Activated CD4-positive, alpha-beta T cell treated with anti-CD3 and anti-CD28 coated beads, Interleukin-2, amount 10 ng/mL, durations not matched to agents 7 days and 5 days (primary cell): Measurements from ENCODE around the gene PPP1R14B. TPM values are rescaled to one million over a fixed set of nuclear protein-coding genes. Genes with fewer than 3 reads are reported as not detected.

Source experiments
- CTCF ChIA-PET: fragments of 350-600 bp; sonication (Branson Sonifier 250); formaldehyde crosslinking; loops from one replicate; lab custom pipeline; 2021; ENCODE audit warnings: antibody characterized with exemption; lab: Charles Lee
- POLR2A ChIA-PET: fragments of 350-600 bp; sonication (Branson Sonifier 250); formaldehyde crosslinking; loops from one replicate; lab custom pipeline; 2021; ENCODE audit warnings: antibody characterized with exemption; lab: Charles Lee
- DNase-seq: peaks from one replicate; pipeline ENCODE4 v3.0.0-alpha.2; 2020
- H3K27ac Mint-ChIP-seq: one replicate; pipeline ENCODE4 v1.8.0; 2021; ENCODE audit warnings: mild to moderate bottlenecking, moderate library complexity, mixed read lengths
- H3K27me3 Mint-ChIP-seq: one replicate; pipeline ENCODE4 v1.8.0; 2021; ENCODE audit warnings: mixed read lengths
- H3K36me3 Mint-ChIP-seq: one replicate; pipeline ENCODE4 v1.8.0; 2021; ENCODE audit warnings: low read depth, mixed read lengths
- H3K4me1 Mint-ChIP-seq: one replicate; pipeline ENCODE4 v1.8.0; 2021; ENCODE audit warnings: mixed read lengths
- H3K4me3 Mint-ChIP-seq: one replicate; pipeline ENCODE4 v1.8.0; 2021; ENCODE audit warnings: mild to moderate bottlenecking, moderate library complexity, mixed read lengths
- H3K9me3 Mint-ChIP-seq: one replicate; pipeline ENCODE4 v1.8.0; 2021; ENCODE audit warnings: mixed read lengths
- total RNA-seq, 2 experiments: library from RNA; stranded (reverse); gene quantifications; one replicate each; pipeline ENCODE4 v1.2.3, GENCODE V29; 2021

The PPP1R14B gene
- total RNA-seq, 2 experiments from 2014 or later: 81.1 to 86.0 TPM

DNA sequence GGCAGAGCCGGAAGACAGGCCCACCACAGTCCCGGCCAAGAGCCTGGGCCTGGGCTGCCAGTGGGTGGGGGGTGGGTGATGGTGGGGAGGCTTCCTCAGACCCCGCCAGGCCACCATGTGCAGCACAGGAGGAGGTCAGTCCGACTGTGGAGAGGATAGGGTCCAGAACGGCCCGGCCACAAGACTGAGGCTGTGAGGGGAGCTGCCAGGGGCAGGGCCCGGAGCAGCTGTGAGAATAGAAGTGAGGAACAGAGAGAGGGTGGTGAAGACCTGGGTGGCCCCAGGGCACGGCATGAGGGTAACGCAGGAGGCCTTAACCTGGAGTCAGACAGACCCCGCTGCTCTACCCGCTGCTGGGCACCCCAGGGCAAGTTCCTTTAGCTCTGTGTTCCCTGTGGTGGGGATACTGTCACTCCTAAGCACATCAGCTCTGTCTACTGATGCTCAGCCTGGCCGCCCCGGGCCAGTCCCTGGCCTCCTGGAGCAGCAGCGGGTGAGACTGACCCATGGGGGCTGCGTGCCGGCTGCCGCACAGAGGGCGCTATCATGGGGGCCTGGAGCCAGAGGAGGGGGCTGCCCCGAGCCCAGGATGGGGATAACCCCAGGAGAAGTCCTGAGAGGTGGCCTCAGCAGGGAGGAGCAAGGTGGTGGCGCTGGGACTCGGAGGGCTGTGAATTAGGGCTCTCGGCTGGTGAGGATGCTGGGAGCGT is 38.5 kb downstream of the PPP1R14B start:
- no peak for DNase-seq
- Mint-ChIP-seq H3K36me3 (peaks cover 61% of the 10 kb centered on the region), H3K27ac (peak overlapping the region; percentile 94), H3K4me3 (peak overlapping the region; percentile 89), H3K4me1 (peaks cover 57% of the 10 kb centered on the region), H3K9me3 (no peaks in the 10 kb centered on the region), H3K27me3 (no peaks in the 10 kb centered on the region)
- ChIA-PET CTCF (interaction anchor here (0.9 to 10.1 kb wide), 10 partner anchors 10 to 123 kb away, joined by 4 to 141 read pairs (median 14); partner anchors contain the start of genes DNAJC4, ESRRA, NUDT22 and PLCB3), POLR2A (interaction anchor here (0.9 kb wide), 1 partner anchor 21 kb away, joined by 4 read pairs; no protein-coding TSS in a partner anchor)

DNA sequence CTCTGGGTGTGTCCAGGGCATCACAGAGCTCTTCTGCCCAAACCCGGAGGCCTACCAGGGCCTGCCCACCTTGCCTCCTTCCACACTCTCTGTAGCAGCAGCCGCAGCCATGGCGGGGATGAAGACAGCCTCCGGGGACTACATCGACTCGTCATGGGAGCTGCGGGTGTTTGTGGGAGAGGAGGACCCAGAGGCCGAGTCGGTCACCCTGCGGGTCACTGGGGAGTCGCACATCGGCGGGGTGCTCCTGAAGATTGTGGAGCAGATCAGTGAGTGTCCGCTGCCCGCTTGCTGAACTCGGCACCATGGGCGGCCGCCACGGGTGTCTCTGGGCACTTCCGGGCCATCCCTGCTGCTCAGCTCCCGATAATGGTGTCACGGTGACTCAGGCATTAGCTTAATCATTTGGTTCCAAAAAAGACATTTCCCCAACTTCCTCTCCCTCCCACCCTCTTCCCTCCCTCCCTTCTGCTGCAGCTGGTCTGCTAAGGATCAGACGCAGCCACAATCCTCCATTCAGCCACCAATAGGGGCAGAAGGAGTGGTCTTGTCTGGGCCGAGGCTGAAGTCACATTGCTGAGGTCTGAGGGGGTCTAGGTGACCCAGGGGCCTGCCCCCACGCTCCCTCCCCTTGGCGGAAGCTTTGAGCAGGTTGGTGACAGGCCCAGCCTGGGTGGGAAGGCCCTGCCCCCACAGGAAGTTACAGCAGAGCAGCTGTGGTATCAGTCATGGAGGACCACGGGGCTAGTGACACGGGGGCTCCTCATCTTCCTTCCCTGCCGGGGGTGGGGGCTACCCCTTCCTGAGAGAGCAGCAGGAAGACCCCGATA is 39.3 kb downstream of the PPP1R14B start:
- no peaks in the 10 kb centered on the region for H3K27me3 Mint-ChIP-seq
- POLR2A ChIA-PET: interaction anchor here (0.9 kb wide), 2 partner anchors 20 to 110 kb away, joined by 4 to 7 read pairs; partner anchors contain the start of genes PRDX5 and TRMT112
- H3K9me3 Mint-ChIP-seq: no peaks in the 10 kb centered on the region
- peaks cover 65% of the 10 kb centered on the region for H3K36me3 Mint-ChIP-seq
- CTCF ChIA-PET: interaction anchor here (0.9 to 10.1 kb wide), 17 partner anchors 10 to 161 kb away, joined by 3 to 141 read pairs (median 5); partner anchors contain the start of genes DNAJC4, ESRRA, MACROD1 and NUDT22
- H3K4me1 Mint-ChIP-seq: peaks cover 59% of the 10 kb centered on the region
- H3K4me3 Mint-ChIP-seq: peak overlapping the region; percentile 89
- peak overlapping the region; percentile 94 for H3K27ac Mint-ChIP-seq
- peak; percentile 84 for DNase-seq

DNA sequence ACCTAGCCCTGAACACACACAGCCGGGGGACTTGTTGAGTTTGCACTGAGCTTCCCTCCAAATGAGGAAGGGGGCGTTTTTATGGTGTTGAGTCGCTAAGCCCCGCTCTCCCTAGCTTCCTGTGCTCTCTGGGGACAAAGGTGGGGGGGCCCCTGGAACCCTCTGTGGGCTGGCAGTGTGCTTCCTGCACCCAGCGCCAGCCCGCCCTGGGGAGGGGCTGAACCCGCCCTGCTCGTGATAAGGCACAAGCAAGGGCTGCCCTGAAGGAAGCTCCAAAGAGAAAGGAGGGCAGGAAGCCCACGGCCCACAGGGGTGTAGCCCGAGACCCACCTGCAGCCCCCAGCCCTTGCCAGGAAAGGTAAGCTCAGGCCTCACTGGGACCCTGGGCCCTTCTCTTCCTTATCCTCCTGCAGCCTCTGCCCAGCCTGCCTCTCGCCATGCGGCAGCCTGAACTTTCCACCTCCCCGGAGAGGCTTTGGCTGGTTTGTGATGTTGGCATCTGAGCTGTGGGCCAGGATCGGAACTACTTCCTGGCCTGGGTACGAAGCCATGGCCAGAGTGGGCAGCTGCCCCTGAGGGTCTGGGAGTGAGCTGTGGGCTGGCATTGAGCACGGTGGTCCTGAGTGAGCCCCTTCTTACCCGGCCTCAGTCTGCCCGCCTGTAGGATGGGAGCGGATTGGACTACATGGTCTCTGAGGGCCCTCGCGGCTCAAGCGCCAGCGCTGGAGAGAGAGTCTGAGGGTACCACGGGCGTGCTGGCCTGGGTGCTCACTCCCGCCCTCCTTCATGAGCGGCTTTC is 40.1 kb downstream of the PPP1R14B start, which contains the start of gene FERMT3:
Gene FERMT3 (plus strand): TSS at position 265 of the 799 bp plus-strand sequence. CDS start 644 bp downstream, outside the sequence.
- CTCF ChIA-PET: interaction anchor here (0.5 to 10.1 kb wide), 19 partner anchors 9 to 1651 kb away, joined by 3 to 141 read pairs (median 5); partner anchors contain the start of genes DNAJC4, ESRRA, MACROD1 and NUDT22
- H3K4me3 Mint-ChIP-seq: peak within 1 kb of the TSS; percentile 89
- no peaks in the 10 kb centered on the region for H3K27me3 Mint-ChIP-seq
- H3K4me1 Mint-ChIP-seq: peaks cover 53% of the 10 kb centered on the region
- H3K36me3 Mint-ChIP-seq: peaks cover 64% of the 10 kb centered on the region
- peak within 1 kb of the TSS; percentile 94 for H3K27ac Mint-ChIP-seq
- H3K9me3 Mint-ChIP-seq: no peaks in the 10 kb centered on the region
- POLR2A ChIA-PET: interaction anchor here (0.9 to 1.2 kb wide), 3 partner anchors 18 to 111 kb away, joined by 3 to 8 read pairs (median 7); partner anchors contain the start of genes PRDX5 and TRMT112
- peak; percentile 86 for DNase-seq

DNA sequence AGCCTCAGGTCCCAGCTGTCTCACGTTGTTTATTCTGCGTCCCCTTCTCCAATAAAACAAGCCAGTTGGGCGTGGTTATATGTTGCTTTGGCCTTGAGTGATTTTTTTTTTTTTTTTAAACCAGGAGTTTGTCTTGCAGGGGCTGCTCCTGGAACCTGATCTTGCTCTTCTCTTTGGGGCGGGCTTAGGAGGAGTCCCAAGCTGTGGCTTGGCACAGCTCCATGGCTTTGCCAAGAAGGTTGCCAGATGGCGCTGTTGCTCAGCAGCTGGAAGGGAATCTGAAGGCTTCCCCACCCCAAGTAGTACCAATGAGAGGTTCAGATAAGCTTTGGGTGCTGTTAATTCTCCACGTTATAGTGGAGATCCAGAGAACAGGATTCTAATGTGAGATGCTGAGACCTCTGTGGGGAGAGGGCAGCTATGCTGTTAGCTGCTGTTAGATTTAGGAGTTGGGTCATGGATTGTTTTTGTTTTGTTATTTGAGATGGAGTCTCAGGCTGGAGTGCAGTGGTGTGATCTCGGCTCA is 42.2 kb downstream of the PPP1R14B start:
- ChIA-PET CTCF (interaction anchor here (0.6 to 10.1 kb wide), 27 partner anchors 8 to 1465 kb away, joined by 3 to 141 read pairs (median 6); partner anchors contain the start of genes DNAJC4, ESRRA, FKBP2 and GPR137), POLR2A (interaction anchor here (0.5 to 1.0 kb wide), 4 partner anchors 11 to 113 kb away, joined by 3 to 5 read pairs (median 4); partner anchors contain the start of gene TRMT112)
- Mint-ChIP-seq H3K27me3 (no peaks in the 10 kb centered on the region), H3K4me1 (peaks cover 51% of the 10 kb centered on the region), H3K9me3 (no peaks in the 10 kb centered on the region), H3K4me3 (peak overlapping the region; percentile 33), H3K36me3 (peaks cover 72% of the 10 kb centered on the region), H3K27ac (peak overlapping the region; percentile 77)
- DNase-seq: peak; percentile 86

DNA sequence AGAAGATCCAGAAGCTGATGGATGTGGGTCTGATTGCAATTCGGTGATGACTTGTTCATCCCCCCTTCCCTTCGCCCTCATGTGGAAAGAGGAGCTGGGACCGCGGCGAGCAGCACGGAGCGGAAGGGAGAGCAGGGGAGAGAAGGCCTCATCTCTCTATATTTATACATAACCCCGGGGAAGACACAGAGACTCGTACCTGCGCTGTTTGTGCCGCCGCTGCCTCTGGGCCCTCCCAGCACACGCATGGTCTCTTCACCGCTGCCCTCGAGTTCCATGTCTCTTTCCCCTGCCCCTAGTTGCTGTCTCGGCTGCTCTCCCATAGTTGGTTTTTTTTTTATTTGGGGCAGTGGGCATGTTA is 42.7 kb downstream of the PPP1R14B start:
- Mint-ChIP-seq H3K36me3 (peaks cover 69% of the 10 kb centered on the region), H3K4me1 (peaks cover 47% of the 10 kb centered on the region)

DNA sequence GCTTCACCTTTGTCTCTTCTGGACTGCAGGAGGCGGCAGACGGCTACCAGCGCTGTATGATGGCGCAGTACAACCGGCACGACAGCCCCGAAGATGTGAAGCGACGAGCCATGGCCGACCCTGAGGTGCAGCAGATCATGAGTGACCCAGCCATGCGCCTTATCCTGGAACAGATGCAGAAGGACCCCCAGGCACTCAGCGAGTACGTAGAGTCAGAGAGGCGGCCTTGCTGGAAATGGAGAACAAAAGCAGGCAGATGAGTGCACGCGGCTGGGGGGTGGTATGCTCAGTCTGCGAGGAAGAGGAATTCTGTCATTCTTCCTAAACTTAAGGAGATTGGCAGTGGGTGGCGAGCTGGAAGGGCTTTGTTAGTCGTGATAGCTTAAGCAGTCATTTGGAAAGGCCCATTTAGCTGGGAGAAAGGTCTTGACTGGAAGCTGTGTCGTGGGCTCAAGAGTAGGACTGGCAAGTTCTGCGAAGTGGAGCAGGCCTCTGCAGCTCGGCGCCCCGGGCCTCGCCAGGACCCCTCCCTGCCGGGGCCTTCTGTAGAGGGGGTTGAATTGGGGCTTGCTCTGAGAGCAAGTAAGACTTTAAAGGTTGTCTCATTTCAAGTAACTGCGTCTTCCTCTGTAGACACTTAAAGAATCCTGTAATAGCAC is 43.2 kb downstream of the PPP1R14B start:
- H3K36me3 Mint-ChIP-seq: peaks cover 67% of the 10 kb centered on the region
- peak overlapping the region; percentile 68 for H3K27ac Mint-ChIP-seq
- no peak for DNase-seq
- POLR2A ChIA-PET: no interaction called here
- H3K27me3 Mint-ChIP-seq: no peaks in the 10 kb centered on the region
- H3K4me3 Mint-ChIP-seq: no peak overlapping the region
- H3K9me3 Mint-ChIP-seq: no peaks in the 10 kb centered on the region
- peaks cover 43% of the 10 kb centered on the region for H3K4me1 Mint-ChIP-seq
- CTCF ChIA-PET: interaction anchor here (0.9 to 10.1 kb wide), 14 partner anchors 9 to 99 kb away, joined by 4 to 141 read pairs (median 8); partner anchors contain the start of genes DNAJC4, ESRRA, GPR137 and NUDT22

More for the DNA sequence above, 42.7 kb downstream of the PPP1R14B start:
- Mint-ChIP-seq H3K4me3 (no peak overlapping the region), H3K9me3 (no peaks in the 10 kb centered on the region), H3K27ac (peak overlapping the region; percentile 77), H3K27me3 (no peaks in the 10 kb centered on the region)
- no peak for DNase-seq
- ChIA-PET POLR2A (interaction anchor here (0.5 to 0.8 kb wide), 3 partner anchors 11 to 114 kb away, joined by 3 to 5 read pairs (median 3); partner anchors contain the start of gene TRMT112), CTCF (interaction anchor here (0.6 to 10.1 kb wide), 26 partner anchors 9 to 1465 kb away, joined by 3 to 141 read pairs (median 6); partner anchors contain the start of genes DNAJC4, ESRRA, FKBP2 and GPR137)

DNA sequence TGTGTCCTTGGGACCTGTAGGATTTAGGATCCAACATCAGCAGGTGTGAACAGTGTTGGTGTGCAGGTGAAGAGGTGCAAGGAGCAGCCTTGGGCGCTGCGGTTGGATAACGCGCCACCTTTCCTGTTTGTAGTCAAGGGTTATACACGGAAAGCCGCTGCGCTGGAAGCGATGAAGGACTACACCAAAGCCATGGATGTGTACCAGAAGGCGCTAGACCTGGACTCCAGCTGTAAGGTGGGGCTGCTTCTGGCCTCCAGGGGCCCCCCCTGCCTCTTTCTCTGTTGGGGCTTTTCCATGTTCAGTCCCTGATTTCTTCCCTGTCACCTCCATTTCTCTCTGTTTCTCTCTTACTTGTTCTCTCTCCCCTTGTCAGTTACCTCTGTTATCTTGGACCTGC is 43.8 kb downstream of the PPP1R14B start:
- H3K27ac Mint-ChIP-seq: no peak overlapping the region
- H3K27me3 Mint-ChIP-seq: no peaks in the 10 kb centered on the region
- CTCF ChIA-PET: interaction anchor here (1.5 to 7.5 kb wide), 5 partner anchors 11 to 100 kb away, joined by 4 to 141 read pairs (median 14); partner anchors contain the start of genes ESRRA, PPP1R14B and STIP1
- H3K4me3 Mint-ChIP-seq: no peak overlapping the region
- H3K9me3 Mint-ChIP-seq: no peaks in the 10 kb centered on the region
- peaks cover 40% of the 10 kb centered on the region for H3K4me1 Mint-ChIP-seq
- DNase-seq: no peak
- H3K36me3 Mint-ChIP-seq: peaks cover 69% of the 10 kb centered on the region
- POLR2A ChIA-PET: no interaction called here

DNA sequence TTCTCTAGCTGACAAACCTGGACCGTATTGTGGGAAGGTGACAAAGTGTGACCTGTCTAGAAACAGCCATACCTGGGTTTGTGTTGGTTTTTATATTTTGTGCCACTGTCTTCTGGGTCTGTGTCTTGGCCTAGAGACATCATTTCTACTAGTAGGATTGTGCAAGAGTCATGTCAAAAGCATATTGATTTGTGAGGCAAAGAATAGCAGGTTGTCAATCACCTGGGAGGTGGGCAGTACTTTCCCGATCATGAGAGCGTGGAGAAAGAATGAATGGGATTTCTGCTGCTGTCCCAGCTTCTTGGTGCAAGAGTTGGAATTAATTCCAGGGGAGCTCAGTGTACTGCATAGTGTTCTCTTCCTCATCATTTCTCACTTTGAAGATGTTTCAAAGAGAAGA is 45.2 kb downstream of the PPP1R14B start:
- ChIA-PET POLR2A (no interaction called here), CTCF (interaction anchor here (0.6 to 1.2 kb wide), 2 partner anchors 9 to 116 kb away, joined by 3 to 6 read pairs; partner anchors contain the start of genes PRDX5 and TRMT112)
- peaks cover 47% of the 10 kb centered on the region for H3K4me1 Mint-ChIP-seq
- no peaks in the 10 kb centered on the region for H3K27me3 Mint-ChIP-seq
- H3K36me3 Mint-ChIP-seq: peaks cover 66% of the 10 kb centered on the region
- no peak overlapping the region for H3K27ac Mint-ChIP-seq
- no peak overlapping the region for H3K4me3 Mint-ChIP-seq
- H3K9me3 Mint-ChIP-seq: no peaks in the 10 kb centered on the region
- no peak for DNase-seq

DNA sequence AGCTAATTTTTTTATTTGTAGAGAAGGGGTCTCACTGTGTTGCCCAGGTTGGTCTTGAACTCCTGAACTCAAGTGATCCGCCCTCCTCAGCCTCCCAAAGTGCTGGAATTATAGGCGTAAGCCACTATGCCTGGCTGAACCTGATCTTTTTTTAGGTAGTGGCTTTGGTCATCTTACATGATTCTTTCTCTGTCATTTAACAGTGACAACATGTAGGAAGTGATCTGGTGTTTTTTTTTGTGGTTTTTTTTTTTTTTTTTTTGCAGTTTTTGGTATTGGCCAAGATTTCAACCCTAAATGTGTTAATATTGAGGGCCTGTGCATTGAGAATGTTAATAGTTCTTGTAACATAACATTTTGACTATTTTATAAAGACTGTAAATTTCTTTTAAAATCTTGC is 48.2 kb downstream of the PPP1R14B start:
- ChIA-PET POLR2A (no interaction called here), CTCF (interaction anchor here (0.6 to 16.2 kb wide), 2 partner anchors 7 to 13 kb away, joined by 3 to 141 read pairs; partner anchors contain the start of genes FERMT3 and STIP1)
- Mint-ChIP-seq H3K4me3 (no peak overlapping the region), H3K36me3 (peaks cover 75% of the 10 kb centered on the region), H3K9me3 (no peaks in the 10 kb centered on the region), H3K27me3 (no peaks in the 10 kb centered on the region), H3K4me1 (peaks cover 25% of the 10 kb centered on the region), H3K27ac (peak overlapping the region; percentile 50)
- no peak for DNase-seq

DNA sequence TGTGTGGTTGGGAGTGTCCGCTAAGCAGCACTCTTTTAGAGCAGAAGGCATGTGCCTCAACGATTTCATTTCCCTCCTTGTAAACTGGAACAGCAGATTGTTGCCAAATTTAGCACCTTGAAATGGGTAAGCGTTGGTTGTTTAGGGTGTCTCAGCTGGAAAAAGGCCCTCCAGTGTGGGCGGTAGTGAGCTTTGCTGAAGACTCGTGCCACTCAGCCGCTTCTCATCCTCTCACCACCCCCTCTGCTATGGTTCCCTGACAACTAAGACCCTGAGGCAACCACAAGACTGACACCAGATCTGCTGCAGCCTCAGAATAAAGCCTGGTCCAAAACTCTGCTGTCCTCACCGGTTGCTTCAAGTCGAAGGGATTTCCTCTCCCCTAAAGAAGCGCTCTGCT is 50.1 kb downstream of the PPP1R14B start:
- H3K4me1 Mint-ChIP-seq: peaks cover 24% of the 10 kb centered on the region
- DNase-seq: no peak
- peaks cover 70% of the 10 kb centered on the region for H3K36me3 Mint-ChIP-seq
- ChIA-PET CTCF (interaction anchor here (0.7 to 16.2 kb wide), 7 partner anchors 8 to 104 kb away, joined by 3 to 141 read pairs (median 3); partner anchors contain the start of genes FERMT3 and STIP1), POLR2A (no interaction called here)
- H3K9me3 Mint-ChIP-seq: no peaks in the 10 kb centered on the region
- peak overlapping the region; percentile 14 for H3K27ac Mint-ChIP-seq
- no peaks in the 10 kb centered on the region for H3K27me3 Mint-ChIP-seq
- no peak overlapping the region for H3K4me3 Mint-ChIP-seq
